GM12873 (cell line): ENCODE results near the gene GPHN.

Experiments
- TF ChIP-seq, protein P1 (sequence below): IDR thresholded peaks from 2 replicates; pipeline ENCODE4 v1.5.1; 2012; ENCODE audit warnings: low read depth, mild to moderate bottlenecking, moderate library complexity, low read length, control low read depth; ENCODE audit not compliant: insufficient read depth; ENCODE audit errors: missing control alignments

The GPHN gene

DNA sequence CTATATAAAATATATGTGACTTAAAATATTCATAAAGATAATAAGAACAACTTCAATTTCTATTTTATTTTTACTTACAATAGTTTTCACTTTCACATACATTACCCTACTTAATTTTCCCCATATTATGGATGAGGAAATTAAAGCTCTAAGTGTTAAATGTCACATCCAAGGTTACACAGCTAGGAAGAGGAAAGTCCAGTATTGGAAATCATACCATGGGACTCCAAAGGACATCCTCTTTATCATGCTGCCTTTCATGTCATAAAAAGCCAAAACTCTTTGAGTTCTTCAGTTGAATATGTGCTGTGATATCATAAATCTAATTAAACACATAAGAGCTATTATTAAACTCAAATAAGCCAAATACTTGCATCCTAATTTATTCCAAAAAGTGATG, 508.9 kb downstream of the GPHN start:
- TF ChIP-seq, protein P1, sequence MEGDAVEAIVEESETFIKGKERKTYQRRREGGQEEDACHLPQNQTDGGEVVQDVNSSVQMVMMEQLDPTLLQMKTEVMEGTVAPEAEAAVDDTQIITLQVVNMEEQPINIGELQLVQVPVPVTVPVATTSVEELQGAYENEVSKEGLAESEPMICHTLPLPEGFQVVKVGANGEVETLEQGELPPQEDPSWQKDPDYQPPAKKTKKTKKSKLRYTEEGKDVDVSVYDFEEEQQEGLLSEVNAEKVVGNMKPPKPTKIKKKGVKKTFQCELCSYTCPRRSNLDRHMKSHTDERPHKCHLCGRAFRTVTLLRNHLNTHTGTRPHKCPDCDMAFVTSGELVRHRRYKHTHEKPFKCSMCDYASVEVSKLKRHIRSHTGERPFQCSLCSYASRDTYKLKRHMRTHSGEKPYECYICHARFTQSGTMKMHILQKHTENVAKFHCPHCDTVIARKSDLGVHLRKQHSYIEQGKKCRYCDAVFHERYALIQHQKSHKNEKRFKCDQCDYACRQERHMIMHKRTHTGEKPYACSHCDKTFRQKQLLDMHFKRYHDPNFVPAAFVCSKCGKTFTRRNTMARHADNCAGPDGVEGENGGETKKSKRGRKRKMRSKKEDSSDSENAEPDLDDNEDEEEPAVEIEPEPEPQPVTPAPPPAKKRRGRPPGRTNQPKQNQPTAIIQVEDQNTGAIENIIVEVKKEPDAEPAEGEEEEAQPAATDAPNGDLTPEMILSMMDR, result no peak

DNA sequence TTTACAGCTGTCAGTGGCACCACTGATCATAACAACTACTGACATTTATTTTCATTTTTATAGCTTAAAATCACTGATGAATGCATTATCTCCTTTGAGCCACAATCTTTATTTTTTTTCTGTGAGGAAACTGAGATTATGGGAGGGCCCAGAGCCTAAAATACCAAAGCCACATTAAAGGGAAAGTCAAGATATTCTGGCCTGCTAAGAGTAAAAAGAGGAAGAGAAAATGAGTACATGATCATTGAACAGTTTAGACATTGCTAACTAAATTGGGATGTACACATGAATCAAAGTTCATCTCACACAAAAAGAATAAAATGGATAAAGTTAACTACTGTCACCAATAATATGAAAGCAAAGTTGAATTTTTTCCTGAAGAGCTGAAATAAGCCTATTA, 510.8 kb downstream of the GPHN start:
- TF ChIP-seq, protein P1, result no peak

DNA sequence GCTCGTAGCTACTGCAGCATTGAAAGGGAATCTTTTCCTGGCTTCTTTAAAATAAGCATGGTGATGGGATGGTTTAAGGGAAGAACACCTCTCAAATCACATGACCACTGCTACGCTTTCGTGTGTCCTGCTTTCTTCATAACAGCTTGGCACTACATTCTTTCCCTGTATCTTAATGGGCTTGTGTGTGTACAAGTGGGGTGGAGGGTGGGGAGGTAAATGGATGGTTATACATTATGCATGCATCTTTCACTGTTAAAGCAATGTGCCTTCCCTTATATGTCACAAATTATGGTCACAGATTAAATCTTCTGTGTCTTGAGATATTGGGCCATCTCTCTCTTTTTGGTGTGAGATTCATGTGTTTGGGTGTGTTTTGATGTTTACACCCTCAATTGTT, 511.8 kb downstream of the GPHN start:
- TF ChIP-seq, protein P1, result no peak

DNA sequence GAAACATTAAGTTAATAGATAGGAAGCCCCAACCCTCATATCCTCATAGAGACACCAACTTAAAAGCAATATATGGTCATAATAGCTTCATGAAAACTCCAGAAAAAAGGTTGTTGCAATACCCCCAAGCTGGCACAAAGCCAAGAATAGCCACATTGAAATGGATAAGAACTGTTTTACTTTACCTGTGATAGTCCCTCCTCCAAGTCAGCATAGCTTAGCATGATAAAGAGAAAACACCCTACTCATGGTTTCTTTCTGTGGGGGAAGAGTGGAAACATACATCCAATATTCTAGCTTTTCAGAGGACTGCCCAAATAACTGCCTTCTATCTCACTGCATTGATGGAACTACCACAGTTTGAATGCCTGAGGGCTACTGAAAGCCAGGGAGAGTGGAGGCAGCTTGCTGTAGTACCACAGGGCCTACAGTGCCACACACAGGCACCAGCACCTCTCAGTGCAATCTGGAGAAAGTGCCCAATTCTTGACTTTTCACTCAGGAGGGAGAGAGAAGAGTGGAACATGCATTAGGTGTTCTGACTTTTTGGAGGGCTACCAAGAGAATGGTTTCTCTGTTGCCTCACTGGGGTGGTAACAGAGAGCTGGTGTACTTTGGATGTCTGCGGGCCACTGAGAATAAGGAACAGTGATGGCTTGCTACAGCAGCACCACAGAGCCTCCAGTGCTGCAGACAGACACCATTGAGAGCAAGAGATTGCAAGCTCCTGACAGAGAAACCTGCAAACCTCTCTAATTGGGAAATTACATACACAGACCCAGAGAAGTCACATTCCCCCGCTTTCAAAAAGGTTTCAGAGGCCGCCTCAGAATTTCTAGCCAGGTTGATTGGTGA, 524.2 kb downstream of the GPHN start:
- TF ChIP-seq, protein P1, result no peak

DNA sequence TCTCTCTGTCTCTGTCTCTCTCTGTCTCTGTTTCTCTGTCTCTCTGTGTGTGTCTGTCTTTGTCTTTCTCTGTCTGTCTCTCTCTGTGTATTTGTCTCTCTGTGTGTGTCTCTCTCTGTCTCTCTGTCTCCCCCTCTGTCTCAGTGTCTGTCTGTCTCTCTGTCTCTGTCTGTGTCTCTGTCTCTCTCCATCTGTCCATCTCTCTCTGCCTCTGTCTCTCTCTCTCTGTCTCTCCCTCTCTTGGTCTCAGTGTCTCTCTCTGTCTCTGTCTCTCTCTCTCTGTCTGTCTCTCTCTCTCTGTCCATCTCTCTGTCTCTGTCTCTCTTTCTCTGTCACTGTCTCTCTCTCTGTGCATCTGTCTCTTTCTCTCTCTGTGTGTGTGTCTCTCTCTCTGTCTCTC, 537.5 kb downstream of the GPHN start:
- TF ChIP-seq, protein P1, result no peak

DNA sequence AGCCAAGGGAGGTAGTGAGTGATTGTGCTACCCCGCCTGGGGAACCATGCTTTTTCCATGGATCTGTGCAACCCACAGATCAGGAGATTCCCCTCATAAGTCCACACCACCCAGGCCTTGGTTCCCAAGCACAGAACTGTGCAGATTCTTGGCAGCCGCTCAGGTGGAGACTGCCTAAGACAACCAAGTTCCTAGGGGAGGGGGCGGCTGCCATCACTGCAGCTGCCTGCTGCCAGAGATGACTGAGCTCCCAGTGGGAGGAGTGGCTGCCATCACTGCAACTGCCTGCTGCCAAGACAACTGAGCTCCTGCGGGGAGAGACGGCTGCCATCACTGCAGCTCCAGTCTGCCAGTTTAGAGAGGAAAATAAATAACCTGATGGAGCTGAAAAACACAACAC, 542.9 kb downstream of the GPHN start:
- TF ChIP-seq, protein P1, result no peak

DNA sequence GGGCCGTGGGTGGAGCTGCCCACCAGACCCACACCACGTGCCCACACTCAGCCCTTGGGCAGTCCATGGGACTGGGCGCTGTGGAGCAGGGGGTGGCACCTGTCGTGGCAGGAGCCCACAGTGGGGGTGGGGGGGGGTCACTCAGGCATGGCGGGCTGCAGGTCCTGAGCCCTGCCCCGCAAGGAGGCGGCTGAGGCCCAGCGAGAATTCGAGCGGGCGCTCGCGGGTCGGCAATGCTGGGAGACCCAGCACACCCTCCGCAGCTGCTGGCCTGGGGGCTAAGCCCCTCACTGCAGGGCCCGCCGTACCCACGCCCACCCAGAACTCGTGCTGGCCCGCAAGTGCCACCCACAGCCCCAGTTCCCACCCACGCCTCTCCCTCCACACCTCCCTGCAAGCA, 548.7 kb downstream of the GPHN start:
- TF ChIP-seq, protein P1, result no peak
